OCI-LY7 (cell line): ENCODE data around the gene HRAS.

Experiments used
- EZH2phosphoT487 ChIP-seq: fragments of 200-600 bp; sonication (generic); IDR thresholded peaks from 2 replicates; pipeline ENCODE4 v1.6.1; 2018; ENCODE audit warnings: low read depth, borderline replicate concordance, mild to moderate bottlenecking, mixed run types, antibody characterized with exemption, low read length, moderate library complexity, mixed read lengths
- TF ChIP-seq, protein P1 (sequence below): fragments of 200-600 bp; sonication (generic); conservative IDR thresholded peaks from 2 replicates; pipeline ENCODE4 v1.5.1; 2014; ENCODE audit warnings: mild to moderate bottlenecking, antibody characterized with exemption, low read length, moderate library complexity, mixed read lengths

DNA sequence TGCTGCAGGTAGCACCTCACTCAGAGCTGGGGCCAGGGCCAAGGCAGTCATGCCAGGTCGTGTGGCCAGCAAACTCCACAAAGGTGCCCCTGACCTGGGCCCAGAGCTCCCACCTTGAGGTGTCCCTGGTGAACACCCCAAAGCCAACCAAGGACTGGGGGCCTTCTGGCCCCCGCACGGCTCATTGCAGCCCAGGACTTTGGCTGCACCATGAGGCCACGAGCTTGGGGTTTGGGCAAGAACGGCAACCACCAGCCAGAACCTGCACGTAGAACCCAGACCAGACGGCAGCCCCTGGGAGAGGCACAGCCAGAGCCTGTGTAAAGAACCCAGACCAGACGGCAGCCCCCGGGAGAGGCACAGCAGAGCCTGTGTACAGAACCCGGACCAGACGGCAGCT is 9.8 kb upstream of the HRAS start:
- TF ChIP-seq, protein P1, sequence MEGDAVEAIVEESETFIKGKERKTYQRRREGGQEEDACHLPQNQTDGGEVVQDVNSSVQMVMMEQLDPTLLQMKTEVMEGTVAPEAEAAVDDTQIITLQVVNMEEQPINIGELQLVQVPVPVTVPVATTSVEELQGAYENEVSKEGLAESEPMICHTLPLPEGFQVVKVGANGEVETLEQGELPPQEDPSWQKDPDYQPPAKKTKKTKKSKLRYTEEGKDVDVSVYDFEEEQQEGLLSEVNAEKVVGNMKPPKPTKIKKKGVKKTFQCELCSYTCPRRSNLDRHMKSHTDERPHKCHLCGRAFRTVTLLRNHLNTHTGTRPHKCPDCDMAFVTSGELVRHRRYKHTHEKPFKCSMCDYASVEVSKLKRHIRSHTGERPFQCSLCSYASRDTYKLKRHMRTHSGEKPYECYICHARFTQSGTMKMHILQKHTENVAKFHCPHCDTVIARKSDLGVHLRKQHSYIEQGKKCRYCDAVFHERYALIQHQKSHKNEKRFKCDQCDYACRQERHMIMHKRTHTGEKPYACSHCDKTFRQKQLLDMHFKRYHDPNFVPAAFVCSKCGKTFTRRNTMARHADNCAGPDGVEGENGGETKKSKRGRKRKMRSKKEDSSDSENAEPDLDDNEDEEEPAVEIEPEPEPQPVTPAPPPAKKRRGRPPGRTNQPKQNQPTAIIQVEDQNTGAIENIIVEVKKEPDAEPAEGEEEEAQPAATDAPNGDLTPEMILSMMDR, result no peak
- no peak for TF ChIP-seq EZH2phosphoT487
